ENCODE results near the gene ADCK2. TPM values are rescaled to one million over a fixed set of nuclear protein-coding genes. Genes with fewer than 3 reads are reported as not detected.
"Not testable (repeated sequence)": the region's sequence is repeated elsewhere in the genome, so short reads cannot be mapped to it uniquely, and the experiment has no call there.

ADCK2 gene
- total RNA-seq, 1 donor from 2014 or later, result 40.9 TPM

DNA sequence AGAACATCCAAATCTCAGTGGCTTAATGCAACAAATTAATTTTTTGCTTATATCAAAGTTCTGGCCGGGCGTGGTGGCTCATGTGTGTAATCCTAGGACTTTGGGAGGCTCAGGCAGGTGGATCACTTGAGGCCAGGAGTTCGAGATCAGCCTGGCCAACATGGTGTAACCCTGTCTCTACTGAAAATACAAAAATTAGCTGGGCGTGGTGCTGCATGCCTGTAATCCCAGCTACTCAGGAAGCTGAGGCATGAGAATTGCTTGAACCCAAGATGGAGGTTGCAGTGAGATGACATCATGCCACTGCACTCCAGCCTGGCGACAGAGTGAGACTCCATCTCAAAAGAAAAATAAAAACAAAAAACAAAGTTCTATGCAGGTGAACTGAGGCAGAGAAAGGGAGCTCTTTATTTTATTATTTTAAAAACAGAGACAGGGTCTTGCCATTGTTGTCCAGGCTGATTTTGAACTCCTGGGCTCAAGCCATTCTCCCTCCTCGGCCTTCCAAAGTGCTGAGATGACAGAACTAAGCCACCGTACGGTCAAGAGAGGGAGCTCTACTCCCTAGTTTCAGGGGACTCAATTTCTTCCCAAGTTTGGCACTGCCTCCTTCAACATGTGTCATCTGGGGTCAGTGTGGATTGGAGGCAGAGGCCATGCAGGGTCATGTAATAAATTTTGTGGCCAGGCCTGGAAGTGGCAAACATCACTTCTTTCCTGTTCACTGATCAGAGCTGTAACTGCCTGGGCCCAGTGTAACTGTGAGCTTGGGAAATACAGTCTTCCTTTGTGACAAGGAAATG lies 2.4 kb downstream of the ADCK2 start:
- peaks cover 1% of the 10 kb centered on the region for H3K36me3 ChIP-seq (ENCODE audit: control insufficient read depth, insufficient read depth, low read length)
- peak; percentile 56 for TF ChIP-seq CTCF (IDR thresholded peaks at IDR 0.05; ENCODE audit: insufficient read depth, low read length, poor library complexity, severe bottlenecking)
- DNase-seq (ENCODE audit: low read depth), result no peak
- no peaks in the 10 kb centered on the region for H3K27me3 ChIP-seq (ENCODE audit: control insufficient read depth, insufficient read depth, low read length)
- no peak overlapping the region for H3K4me3 ChIP-seq (ENCODE audit: low read depth, low read length)

- H3K4me3 ChIP-seq (ENCODE audit: low read depth, low read length), result no peak overlapping the region
- no peak for TF ChIP-seq CTCF (IDR thresholded peaks at IDR 0.05; ENCODE audit: insufficient read depth, low read length, poor library complexity, severe bottlenecking)
- H3K27me3 ChIP-seq (ENCODE audit: control insufficient read depth, insufficient read depth, low read length), result no peaks in the 10 kb centered on the region
- H3K36me3 ChIP-seq (ENCODE audit: control insufficient read depth, insufficient read depth, low read length), result peaks cover 1% of the 10 kb centered on the region
- no peak for DNase-seq (ENCODE audit: low read depth)
Measured at GRCh38 chr7:140675726-140676125, 3.0 kb downstream of the ADCK2 start.

DNA sequence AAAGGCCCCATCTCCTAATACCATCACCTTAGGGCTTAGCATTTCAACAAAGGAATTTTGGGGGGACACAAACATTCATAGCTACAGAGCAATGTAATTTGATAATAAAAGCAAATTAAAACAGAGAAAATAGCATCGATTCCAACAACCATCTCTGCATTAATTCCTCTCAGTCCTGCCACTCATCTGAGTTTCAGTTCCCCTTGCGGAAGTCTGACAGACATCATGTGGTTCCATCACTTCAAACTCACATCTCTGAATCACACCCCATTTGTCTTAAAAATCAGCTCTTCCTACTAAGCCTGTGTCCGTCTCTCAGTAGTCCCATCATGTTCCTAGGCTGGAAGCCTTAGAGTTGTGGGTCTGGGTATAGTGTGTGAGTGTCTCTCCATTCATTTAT lies 3.6 kb downstream of the ADCK2 start:
- DNase-seq (ENCODE audit: low read depth), result no peak
- TF ChIP-seq CTCF (IDR thresholded peaks at IDR 0.05; ENCODE audit: insufficient read depth, low read length, poor library complexity, severe bottlenecking), result no peak
- Histone ChIP-seq H3K27me3 (ENCODE audit: control insufficient read depth, insufficient read depth, low read length) (no peaks in the 10 kb centered on the region), H3K36me3 (ENCODE audit: control insufficient read depth, insufficient read depth, low read length) (peaks cover 1% of the 10 kb centered on the region), H3K4me3 (ENCODE audit: low read depth, low read length) (no peak overlapping the region)

- DNase-seq (ENCODE audit: low read depth); H3K27me3 ChIP-seq (ENCODE audit: control insufficient read depth, insufficient read depth, low read length); H3K36me3 ChIP-seq (ENCODE audit: control insufficient read depth, insufficient read depth, low read length); H3K4me3 ChIP-seq (ENCODE audit: low read depth, low read length): not testable (repeated sequence)
Measured at GRCh38 chr7:140676956-140677355, 4.2 kb downstream of the ADCK2 start.

GRCh38 chr7:140677496-140677895 lies 4.8 kb downstream of the ADCK2 start:
- Histone ChIP-seq H3K36me3 (ENCODE audit: control insufficient read depth, insufficient read depth, low read length) (peaks cover 1% of the 10 kb centered on the region), H3K27me3 (ENCODE audit: control insufficient read depth, insufficient read depth, low read length) (no peaks in the 10 kb centered on the region), H3K4me3 (ENCODE audit: low read depth, low read length) (no peak overlapping the region)
- no peak for DNase-seq (ENCODE audit: low read depth)
- TF ChIP-seq CTCF (IDR thresholded peaks at IDR 0.05; ENCODE audit: insufficient read depth, low read length, poor library complexity, severe bottlenecking), result no peak

DNA sequence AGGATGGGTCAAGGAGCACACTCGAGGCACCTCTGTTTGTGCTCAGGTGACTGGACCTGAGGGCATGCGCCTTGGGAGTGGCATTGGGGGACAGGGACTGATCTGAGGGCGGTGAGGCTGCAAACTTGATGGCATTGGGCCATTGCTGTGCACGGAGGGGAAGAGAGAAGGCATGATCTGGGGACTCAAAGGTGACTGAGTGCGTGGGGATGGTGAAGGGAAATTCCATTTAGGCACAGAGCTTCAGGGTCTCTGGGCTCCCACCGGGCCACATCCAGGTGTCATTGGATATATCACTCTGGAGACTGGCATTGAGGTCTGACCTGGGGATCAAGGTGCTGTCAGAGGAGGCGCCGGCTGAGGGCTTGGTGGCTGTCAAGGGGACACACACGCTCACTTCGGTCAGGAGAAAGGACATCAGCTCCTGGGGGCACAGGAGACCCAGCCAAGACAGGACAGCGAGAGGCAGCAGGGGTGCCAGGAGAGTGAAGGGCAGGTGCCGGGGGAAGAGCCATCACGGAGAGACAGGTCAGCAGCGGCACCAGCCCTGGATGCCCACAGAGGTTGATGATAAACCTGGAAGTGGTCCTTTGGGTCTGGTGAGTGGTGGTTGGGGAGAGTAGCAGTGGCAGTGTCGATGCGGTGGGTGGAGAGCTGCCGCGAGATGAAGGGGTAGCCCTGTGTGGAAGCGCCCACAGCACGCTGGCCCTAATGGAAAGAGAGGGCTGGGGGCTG lies 5.5 kb downstream of the ADCK2 start:
- no peak for TF ChIP-seq CTCF (IDR thresholded peaks at IDR 0.05; ENCODE audit: insufficient read depth, low read length, poor library complexity, severe bottlenecking)
- H3K4me3 ChIP-seq (ENCODE audit: low read depth, low read length), result no peak overlapping the region
- no peak for DNase-seq (ENCODE audit: low read depth)
- H3K27me3 ChIP-seq (ENCODE audit: control insufficient read depth, insufficient read depth, low read length), result no peaks in the 10 kb centered on the region
- H3K36me3 ChIP-seq (ENCODE audit: control insufficient read depth, insufficient read depth, low read length), result peaks cover 1% of the 10 kb centered on the region

All from kidney epithelial cell (primary cell).